SJCRH30 (cell line): Measurements from ENCODE around the gene PDAP1. TPM values are rescaled to one million over a fixed set of nuclear protein-coding genes. Genes with fewer than 3 reads are reported as not detected.
A peak's percentile ranks its signal among the peaks of the same experiment; 100 is the strongest.
"Not testable (repeated sequence)": the region's sequence is repeated elsewhere in the genome, so short reads cannot be mapped to it uniquely, and the experiment has no call there.

Source experiments
- DNase-seq, 2 experiments: peaks; one replicate each; pipeline ENCODE4 v3.0.0-alpha.2; 2015 to 2020
- H3K27ac ChIP-seq: fragments of 250-450 bp; sonication (Bioruptor Pico); 2 replicates; pipeline ENCODE4 v1.5.1; 2020; ENCODE audit warnings: mild to moderate bottlenecking, moderate library complexity
- H3K27me3 ChIP-seq: fragments of 250-450 bp; sonication (Bioruptor Pico); 2 replicates; pipeline ENCODE4 v1.5.1; 2020; ENCODE audit warnings: mild to moderate bottlenecking, moderate library complexity
- H3K36me3 ChIP-seq: fragments of 250-450 bp; sonication (Bioruptor Pico); 2 replicates; pipeline ENCODE4 v1.5.1; 2020; ENCODE audit warnings: mild to moderate bottlenecking, moderate library complexity
- H3K4me1 ChIP-seq: fragments of 250-450 bp; sonication (Bioruptor Pico); 2 replicates; pipeline ENCODE4 v1.5.1; 2020; ENCODE audit warnings: mild to moderate bottlenecking, moderate library complexity
- H3K4me3 ChIP-seq: fragments of 250-450 bp; sonication (Bioruptor Pico); 2 replicates; pipeline ENCODE4 v1.5.1; 2020; ENCODE audit warnings: mild to moderate bottlenecking, moderate library complexity
- H3K9me3 ChIP-seq: fragments of 250-450 bp; sonication (Bioruptor Pico); replicated peaks from 2 replicates; pipeline ENCODE4 v1.5.1; 2020; ENCODE audit warnings: mild to moderate bottlenecking, moderate library complexity
- total RNA-seq: library from RNA; depleted of rRNA; stranded (reverse); fragments of >200 nt; shearing (Covaris generic); gene quantifications from 2 replicates; pipeline ENCODE4 v1.2.3, GENCODE V29; 2014

PDAP1 gene
- total RNA-seq, 1 experiment from 2014 or later = 76.8 TPM

DNA sequence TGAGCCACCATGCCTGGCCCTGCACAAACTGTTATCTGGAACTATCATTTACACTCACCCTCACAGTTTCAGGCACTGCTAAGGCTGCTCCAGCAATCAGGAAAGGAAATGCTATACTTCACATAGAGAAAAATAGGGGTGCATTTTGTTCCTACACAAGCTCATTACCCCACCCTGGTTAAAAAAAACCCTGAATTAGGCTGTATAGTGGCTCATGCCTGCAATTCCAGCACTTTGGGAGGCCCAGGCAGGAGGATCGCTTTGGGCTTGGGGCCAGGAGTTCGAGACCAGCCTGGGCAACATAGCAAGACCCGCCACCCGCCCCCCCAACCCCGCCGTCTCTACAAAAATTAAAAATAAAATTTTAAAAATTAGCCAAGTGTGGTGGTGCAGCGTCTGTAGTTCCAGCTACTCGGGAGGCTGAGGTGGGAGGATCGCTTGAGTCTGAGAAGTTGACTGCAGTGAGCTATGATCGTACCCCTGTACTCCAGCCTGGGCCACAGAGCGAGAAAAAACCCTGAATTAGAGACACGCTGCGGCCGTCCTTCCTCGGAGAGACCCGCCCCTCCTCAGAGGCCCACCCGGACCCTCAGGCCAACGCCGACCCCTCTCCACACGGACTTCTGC is 29.7 kb upstream of the PDAP1 start:
- H3K4me1 ChIP-seq = peaks cover 6% of the 10 kb centered on the region
- H3K4me3 ChIP-seq = peak overlapping the region; percentile 98
- no peaks in the 10 kb centered on the region for H3K9me3 ChIP-seq
- peaks cover 22% of the 10 kb centered on the region for H3K36me3 ChIP-seq
- DNase-seq = no peak
- H3K27ac ChIP-seq = peak overlapping the region; percentile 79
- H3K27me3 ChIP-seq = no peaks in the 10 kb centered on the region

DNA sequence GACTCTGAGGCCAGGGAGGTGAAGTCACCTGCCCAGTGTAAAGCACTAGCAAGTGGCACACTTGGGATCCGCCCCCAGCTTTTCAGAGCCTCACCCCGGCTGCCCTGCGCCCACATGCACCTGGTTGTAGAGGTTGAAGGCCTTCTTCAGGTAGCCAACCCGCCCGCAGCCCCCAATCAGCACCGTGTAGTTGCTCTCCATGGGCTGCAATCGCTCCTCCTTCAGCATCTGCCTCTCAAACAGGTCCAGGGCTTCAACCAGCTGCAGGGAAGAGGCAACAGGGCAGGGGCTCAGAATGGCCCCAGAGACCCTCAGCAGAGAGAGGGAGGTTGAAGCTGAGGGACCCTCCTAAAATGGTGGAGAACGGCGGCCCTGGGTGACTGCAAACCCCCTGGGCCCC is 24.8 kb upstream of the PDAP1 start:
- H3K27ac ChIP-seq = no peak overlapping the region
- no peaks in the 10 kb centered on the region for H3K9me3 ChIP-seq
- no peaks in the 10 kb centered on the region for H3K4me1 ChIP-seq
- no peak overlapping the region for H3K4me3 ChIP-seq
- H3K27me3 ChIP-seq = no peaks in the 10 kb centered on the region
- H3K36me3 ChIP-seq = peaks cover 40% of the 10 kb centered on the region
- no peak for DNase-seq

DNA sequence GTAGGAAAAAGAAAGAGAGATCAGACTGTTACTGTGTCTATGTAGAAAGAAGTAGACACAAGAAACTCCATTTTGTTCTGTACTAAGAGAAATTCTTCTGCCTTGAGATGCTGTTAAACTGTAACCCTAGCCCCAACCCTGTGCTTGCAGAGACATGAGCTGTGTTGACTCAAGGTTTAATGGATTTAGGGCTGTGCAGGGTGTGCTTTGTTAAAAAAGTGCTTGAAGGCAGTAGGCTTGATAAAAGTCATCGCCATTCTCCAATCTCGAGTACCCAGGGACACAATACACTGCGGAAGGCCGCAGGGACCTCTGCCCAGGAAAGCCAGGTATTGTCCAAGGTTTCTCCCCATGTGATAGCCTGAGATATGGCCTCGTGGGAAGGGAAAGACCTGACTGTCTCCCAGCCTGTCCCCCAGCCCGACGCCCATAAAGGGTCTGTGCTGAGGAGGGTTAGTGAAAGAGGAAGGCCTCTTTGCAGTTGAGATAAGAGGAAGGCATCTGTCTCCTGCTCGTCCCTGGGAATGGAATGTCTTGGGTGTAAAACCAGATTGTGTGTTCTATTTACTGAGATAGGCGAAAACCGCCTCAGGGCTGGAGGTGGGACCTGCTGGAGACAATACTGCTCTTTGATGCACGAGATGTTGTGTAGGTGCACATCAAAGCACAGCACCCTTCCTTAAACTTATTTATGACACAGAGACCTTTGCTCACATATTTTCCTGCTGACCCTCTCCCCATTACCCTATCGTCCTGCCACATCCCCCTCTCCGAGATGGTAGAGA is 23.6 kb upstream of the PDAP1 start:
- H3K9me3 ChIP-seq, H3K4me3 ChIP-seq, DNase-seq, H3K4me1 ChIP-seq, H3K27me3 ChIP-seq, H3K27ac ChIP-seq: not testable (repeated sequence)
- peaks cover 43% of the 10 kb centered on the region for H3K36me3 ChIP-seq

DNA sequence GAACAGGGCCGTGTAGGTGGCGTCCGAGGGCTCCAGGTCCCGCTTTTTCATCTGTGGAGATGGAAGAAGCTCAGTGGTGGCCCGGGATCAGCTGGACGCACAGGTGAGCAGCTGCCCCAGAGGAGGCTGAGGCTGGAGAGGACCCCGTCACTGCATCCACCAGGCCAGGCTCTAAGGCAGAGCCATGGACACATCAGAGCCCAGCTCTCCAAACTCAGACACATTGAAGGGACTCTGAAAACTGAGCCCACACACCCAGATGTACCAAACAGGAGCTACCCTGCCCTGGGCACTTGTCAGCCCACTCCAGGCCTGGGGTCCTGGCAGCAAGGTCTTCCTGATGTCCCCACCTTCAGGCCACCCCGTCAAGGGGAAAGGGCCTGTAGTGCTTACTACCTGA is 21.4 kb upstream of the PDAP1 start:
- no peaks in the 10 kb centered on the region for H3K27me3 ChIP-seq
- H3K4me1 ChIP-seq = no peaks in the 10 kb centered on the region
- H3K27ac ChIP-seq = no peak overlapping the region
- no peak overlapping the region for H3K4me3 ChIP-seq
- no peak for DNase-seq
- H3K36me3 ChIP-seq = peaks cover 44% of the 10 kb centered on the region
- H3K9me3 ChIP-seq = no peaks in the 10 kb centered on the region

DNA sequence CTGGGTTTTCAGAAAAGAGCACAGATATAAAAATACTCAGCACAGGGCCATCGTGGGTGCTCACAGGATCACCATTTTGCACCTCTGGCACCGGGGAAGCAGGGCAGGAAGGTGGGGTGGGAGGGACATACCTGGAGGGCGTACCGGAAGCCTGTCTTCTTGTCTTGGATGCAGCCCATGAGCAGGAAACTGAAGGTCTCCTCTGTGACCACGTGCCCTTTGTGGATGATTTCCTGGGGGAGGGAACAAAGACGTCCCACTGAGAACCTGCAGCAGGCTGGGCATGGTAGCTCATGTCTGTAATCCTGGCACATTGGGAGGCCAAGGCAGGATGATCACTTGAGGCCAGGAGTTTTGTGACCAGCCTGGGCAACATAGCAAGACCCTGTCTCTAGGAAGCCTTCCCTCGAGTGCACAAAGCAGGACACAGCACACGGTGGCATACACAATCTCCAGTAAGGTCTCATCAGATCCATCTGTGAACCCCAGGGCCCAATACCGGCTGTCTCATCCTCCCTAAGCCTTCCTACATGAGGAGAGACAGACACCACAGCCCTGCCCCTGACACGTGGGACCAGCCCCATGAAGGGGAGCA is 20.7 kb upstream of the PDAP1 start:
- peaks cover 50% of the 10 kb centered on the region for H3K36me3 ChIP-seq
- no peak for DNase-seq
- no peak overlapping the region for H3K27ac ChIP-seq
- H3K4me1 ChIP-seq = no peaks in the 10 kb centered on the region
- no peak overlapping the region for H3K4me3 ChIP-seq
- H3K27me3 ChIP-seq = no peaks in the 10 kb centered on the region
- H3K9me3 ChIP-seq = no peaks in the 10 kb centered on the region

DNA sequence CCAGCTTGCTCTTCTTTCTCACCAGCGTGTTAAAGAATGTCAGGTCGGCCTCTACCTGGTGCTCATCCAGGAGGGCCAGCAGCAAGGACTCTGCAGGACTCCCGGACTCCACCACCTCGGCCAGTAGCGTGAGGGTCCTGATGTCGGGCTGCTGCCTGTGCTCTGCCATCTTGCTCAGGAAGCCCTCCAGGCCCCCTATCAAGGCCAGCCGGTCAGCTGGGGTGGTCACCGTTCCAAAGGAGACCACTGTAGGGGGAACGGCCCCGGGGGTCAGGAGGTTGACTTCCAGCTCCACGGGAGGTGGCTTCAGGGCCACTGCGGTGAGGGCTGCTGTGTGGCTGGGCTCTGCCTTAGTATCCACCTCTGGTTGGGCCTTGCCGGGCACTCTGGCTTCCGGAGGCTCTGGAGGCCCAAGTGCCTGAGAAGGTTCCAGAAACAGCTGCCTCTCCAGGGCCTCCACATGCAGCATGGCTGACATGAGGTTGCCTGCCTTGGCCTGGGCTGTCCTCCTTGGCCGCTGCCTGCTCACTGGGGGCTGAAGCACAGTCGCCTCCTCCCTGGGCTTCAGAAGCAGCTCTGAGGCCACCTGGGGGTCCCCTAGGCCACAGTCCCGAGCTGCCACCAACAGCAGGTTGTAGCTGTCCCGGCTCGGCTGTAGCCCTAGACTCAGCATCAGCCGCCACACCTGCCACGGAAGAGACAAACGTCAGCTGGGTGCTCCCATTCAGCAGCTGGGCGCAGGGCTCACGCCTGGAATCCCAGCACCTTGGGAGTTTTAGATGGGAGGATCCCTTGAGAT is 16.7 kb upstream of the PDAP1 start:
- H3K4me1 ChIP-seq = no peaks in the 10 kb centered on the region
- DNase-seq = no peak
- H3K9me3 ChIP-seq = no peaks in the 10 kb centered on the region
- H3K27ac ChIP-seq = no peak overlapping the region
- H3K27me3 ChIP-seq = no peaks in the 10 kb centered on the region
- H3K36me3 ChIP-seq = peaks cover 64% of the 10 kb centered on the region
- H3K4me3 ChIP-seq = no peak overlapping the region

DNA sequence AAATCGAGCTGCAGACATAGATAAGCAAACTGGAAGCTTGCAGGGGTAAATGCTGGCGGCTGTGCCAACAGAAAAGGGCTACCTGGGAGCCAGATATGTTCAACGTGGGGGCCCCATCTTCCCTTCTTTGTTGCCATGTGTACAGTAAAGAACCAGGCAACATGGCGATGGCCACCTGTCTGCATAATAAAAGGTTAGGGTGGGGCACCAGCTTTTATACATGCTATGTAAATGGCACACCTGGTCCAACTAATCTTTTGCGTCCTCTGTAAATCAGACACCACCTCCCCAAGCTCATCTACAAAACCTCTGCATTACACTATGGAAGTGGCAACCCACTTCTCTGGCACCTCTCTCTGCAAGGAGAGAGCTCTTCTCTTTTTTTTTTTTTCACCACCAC is 14.2 kb upstream of the PDAP1 start:
- Histone ChIP-seq H3K9me3 (no peaks in the 10 kb centered on the region), H3K4me3 (no peak overlapping the region), H3K27me3 (no peaks in the 10 kb centered on the region), H3K36me3 (peaks cover 64% of the 10 kb centered on the region), H3K27ac (no peak overlapping the region), H3K4me1 (no peaks in the 10 kb centered on the region)
- DNase-seq = no peak

DNA sequence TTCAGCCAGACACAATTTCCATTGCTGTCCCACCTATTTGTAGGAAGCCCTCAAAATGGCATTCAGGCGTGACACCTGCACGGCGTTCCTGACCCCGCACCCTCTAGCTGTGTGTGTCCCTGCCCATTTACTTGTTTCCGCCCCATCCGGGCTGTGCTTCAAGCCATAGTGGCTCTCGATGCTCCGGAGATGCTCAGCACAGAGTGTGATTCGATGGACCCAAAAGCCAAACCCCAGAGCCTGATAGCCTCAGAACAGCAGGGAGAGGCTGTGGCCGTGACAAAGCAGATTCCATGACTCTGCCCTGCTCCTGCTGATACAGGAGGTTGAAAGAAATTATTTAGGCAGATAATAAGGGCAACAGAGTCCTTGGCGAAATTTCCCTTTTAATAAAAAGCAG is 13.8 kb upstream of the PDAP1 start:
- H3K36me3 ChIP-seq = peaks cover 68% of the 10 kb centered on the region
- DNase-seq = no peak
- H3K4me3 ChIP-seq = no peak overlapping the region
- H3K27me3 ChIP-seq = no peaks in the 10 kb centered on the region
- H3K4me1 ChIP-seq = no peaks in the 10 kb centered on the region
- no peaks in the 10 kb centered on the region for H3K9me3 ChIP-seq
- H3K27ac ChIP-seq = no peak overlapping the region

DNA sequence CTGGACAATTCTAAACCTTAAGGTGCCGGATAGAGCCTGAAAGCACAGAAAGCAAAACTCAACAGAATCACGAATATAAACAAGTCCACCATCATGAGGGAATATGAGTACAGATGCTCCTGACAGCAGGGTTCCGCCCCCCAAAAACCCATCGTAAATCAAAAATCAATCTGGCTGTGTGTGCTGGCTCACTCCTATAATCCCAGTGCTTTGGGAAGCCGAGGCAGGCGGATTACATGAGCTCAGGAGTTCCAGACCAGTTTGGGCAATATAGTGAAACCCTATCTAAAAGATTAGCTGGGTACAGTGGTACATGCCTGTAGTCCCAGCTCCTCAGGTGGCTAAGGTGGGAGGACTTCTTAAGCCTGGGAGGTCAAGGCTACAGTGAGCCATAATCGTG is 12.6 kb upstream of the PDAP1 start:
- H3K27ac ChIP-seq = no peak overlapping the region
- H3K4me1 ChIP-seq = no peaks in the 10 kb centered on the region
- no peak overlapping the region for H3K4me3 ChIP-seq
- H3K9me3 ChIP-seq = no peaks in the 10 kb centered on the region
- no peak for DNase-seq
- H3K27me3 ChIP-seq = no peaks in the 10 kb centered on the region
- H3K36me3 ChIP-seq = peaks cover 78% of the 10 kb centered on the region

DNA sequence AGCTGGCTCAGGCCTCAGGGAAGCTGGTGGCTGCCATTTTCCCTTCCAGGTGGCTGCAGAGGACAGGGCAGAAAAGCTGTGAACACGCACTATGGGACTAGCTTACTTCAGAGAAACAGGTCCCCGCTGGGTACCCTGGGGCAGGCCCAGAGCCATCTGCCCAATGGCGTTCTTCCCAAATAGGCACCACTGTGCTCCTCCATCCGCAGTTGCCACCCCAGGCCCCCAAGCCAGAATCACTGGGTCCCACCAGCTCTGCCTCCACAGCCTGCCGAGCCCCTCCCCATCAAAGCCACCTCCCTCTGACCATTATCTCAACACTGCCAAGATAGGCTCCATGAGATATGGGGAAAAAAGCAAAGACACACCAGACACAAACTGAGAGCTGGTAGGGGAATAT is 11.8 kb upstream of the PDAP1 start:
- Histone ChIP-seq H3K4me3 (no peak overlapping the region), H3K27ac (no peak overlapping the region), H3K4me1 (no peaks in the 10 kb centered on the region), H3K36me3 (peaks cover 85% of the 10 kb centered on the region), H3K27me3 (no peaks in the 10 kb centered on the region), H3K9me3 (no peaks in the 10 kb centered on the region)
- DNase-seq = no peak

DNA sequence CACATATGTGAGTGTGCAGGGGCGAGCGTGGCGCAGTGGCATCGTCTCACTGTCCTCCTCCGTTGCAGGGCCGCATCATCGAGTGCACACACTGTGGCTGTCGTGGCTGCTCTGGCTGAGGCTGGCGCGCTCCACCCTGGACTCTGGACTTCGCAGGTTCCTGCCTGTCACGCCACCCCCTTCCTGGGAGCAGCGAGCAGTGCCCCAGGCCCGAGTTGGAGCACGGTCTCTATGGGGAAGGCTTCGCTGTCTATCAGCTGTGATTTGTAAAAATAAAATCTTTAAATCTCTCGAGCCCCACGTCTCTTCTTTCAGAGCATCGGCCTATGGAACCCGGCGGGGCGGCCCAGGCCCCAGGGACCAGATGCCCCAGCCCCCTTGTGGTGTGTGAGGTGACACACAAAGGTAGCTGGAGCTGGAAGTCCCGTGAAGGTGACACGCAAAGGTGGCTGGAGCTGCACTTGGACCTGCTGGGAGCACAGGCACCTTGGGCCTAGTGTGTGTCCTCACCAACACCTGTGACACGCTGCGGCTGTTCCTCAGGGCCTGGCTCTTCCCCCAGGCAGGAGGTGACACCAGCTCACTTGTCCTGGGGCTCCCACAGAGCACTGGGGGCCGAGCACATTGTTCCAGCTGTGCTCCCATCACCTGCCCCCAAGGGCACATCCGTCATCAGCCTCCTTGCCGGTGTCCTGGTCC is 11.1 kb upstream of the PDAP1 start:
- Histone ChIP-seq H3K4me1 (no peaks in the 10 kb centered on the region), H3K27me3 (no peaks in the 10 kb centered on the region), H3K27ac (no peak overlapping the region), H3K9me3 (no peaks in the 10 kb centered on the region), H3K4me3 (no peak overlapping the region), H3K36me3 (peaks cover 85% of the 10 kb centered on the region)
- DNase-seq = no peak

DNA sequence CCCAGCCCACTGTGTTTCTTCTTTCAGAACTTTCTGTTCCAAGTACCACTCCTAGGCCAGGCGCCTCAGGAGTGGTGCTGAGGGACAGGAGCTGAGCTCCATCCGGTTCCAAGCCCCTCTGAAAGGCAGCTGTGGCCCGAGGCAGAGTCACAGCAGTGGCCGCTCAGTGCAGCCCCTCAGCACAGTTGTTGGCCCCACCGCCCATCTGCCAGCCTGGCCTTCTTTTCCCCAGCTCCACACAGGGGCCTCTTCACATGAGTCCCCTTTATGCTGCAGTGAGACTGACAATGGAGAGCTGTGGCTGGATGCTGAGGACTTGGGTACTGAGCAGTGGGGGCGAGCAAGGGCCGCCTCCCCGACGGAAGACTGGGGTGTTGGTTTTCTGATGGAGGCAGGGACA is 9.9 kb upstream of the PDAP1 start:
- Histone ChIP-seq H3K36me3 (peaks cover 85% of the 10 kb centered on the region), H3K27me3 (no peaks in the 10 kb centered on the region), H3K4me1 (no peaks in the 10 kb centered on the region), H3K9me3 (no peaks in the 10 kb centered on the region), H3K4me3 (no peak overlapping the region), H3K27ac (no peak overlapping the region)
- DNase-seq = no peak

DNA sequence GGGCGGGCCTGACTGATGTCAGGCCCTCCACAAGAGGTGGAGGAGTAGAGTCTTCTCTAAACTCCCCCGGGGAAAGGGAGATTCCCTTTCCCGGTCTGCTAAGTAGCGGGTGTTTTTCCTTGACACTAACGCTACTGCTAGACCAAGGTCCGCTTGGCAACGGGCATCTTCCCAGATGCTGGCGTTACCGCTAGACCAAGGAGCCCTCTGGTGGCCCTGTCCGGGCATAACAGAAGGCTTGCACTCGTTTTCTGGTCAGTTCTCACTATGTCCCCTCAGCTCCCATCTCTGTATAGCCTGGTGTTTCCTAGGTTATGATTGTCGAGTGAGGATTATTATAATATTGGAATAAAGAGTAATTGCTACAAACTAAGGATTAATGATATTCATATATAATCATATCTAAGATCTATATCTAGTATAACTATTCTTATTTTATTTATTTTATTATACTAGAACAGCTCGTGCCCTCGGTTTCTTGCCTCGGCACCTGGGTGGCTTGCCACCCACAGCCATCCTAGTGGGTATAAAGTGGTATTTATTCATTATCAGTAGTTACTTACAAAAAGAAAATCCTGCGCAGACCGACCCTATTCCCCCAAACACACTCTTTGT is 7.2 kb upstream of the PDAP1 start:
- H3K27ac ChIP-seq, H3K4me1 ChIP-seq, H3K9me3 ChIP-seq, H3K4me3 ChIP-seq, H3K27me3 ChIP-seq: not testable (repeated sequence)
- peaks cover 87% of the 10 kb centered on the region for H3K36me3 ChIP-seq
- peak; percentile 46 to 50 for DNase-seq

DNA sequence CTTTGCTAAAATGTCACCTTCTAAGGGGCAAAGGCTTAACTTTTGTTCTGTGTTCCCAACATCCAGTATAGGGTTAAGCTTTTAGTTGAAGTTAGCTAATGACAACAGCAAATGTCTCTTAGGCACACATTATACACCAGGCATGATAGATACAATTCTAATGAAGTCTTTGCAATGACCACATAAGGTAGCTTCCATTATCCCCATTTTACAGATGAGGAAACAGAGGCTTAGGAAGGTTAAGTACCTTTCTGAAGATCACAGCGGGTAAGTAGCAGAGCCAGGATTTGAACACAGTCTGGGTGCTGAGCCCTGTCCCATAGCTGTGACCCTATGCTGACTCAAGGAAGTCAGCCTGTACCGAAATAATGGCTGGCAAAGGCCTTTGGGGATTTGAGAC is 2.2 kb upstream of the PDAP1 start:
- no peak for DNase-seq
- peaks cover 47% of the 10 kb centered on the region for H3K36me3 ChIP-seq
- peaks cover 8% of the 10 kb centered on the region for H3K4me1 ChIP-seq
- H3K9me3 ChIP-seq = no peaks in the 10 kb centered on the region
- no peak overlapping the region for H3K27ac ChIP-seq
- H3K27me3 ChIP-seq = no peaks in the 10 kb centered on the region
- H3K4me3 ChIP-seq = no peak overlapping the region
